ENCODE data around the gene NR2F1.
A peak's percentile ranks its signal among the peaks of the same experiment; 100 is the strongest.

DNA sequence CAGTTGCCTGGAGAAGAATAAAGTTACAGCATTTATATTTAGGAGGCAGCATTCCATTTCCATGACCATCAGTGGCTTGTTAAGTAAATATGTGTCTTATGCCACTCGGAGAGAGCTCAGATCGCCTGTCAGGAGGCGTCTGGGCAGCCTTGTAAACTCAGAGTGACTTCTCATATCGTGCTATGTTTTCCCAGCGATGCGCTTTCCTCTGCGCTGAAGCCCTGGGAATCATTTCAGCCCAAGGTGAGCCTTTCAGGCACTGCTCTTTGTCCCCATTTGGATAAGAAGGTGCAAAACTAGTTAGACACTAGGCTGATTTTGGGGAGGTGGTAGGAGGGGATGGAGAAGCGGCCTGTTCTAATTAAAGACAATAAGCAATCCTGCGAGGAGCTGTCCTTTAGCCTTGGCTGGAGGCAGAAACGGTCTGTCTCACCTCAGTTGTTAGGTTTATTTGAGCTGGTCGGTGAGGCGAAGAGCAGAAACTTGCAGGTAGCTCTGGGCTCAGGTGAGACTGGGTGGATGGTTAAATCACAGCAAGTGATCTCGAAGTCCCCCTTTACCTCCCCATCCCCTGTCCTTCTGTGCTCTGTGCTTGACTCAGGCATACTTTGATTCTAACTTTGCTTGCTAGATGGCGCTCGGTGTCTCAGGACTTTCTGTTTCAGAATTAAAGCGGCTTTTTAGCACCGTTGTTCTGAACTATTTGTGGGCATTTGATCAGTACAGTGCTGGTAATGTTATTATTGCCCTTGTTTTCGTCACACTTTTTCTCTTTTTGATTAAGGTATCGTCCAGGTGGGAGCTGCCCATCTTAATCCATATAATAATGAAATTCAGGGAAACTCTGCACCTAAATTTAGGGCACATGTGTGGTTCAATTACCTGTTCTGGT lies 24.6 kb downstream of the NR2F1 start:
- no peak for TF ChIP-seq EZH2 (IDR thresholded peaks at IDR 0.05)
- TF ChIP-seq EZH2phosphoT487 (IDR thresholded peaks at IDR 0.05; ENCODE audit: borderline replicate concordance): no peak
- TF ChIP-seq, protein P1, sequence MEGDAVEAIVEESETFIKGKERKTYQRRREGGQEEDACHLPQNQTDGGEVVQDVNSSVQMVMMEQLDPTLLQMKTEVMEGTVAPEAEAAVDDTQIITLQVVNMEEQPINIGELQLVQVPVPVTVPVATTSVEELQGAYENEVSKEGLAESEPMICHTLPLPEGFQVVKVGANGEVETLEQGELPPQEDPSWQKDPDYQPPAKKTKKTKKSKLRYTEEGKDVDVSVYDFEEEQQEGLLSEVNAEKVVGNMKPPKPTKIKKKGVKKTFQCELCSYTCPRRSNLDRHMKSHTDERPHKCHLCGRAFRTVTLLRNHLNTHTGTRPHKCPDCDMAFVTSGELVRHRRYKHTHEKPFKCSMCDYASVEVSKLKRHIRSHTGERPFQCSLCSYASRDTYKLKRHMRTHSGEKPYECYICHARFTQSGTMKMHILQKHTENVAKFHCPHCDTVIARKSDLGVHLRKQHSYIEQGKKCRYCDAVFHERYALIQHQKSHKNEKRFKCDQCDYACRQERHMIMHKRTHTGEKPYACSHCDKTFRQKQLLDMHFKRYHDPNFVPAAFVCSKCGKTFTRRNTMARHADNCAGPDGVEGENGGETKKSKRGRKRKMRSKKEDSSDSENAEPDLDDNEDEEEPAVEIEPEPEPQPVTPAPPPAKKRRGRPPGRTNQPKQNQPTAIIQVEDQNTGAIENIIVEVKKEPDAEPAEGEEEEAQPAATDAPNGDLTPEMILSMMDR (IDR thresholded peaks at IDR 0.05 in 2 of 3, conservative IDR thresholded peaks at IDR 0.05 in 1 of 3; ENCODE audit: borderline replicate concordance in 1 of 3, insufficient read depth in 1 of 3, low read depth in 2 of 3, low read length in 2 of 3): peak; percentile 55 to 78 (median 67)
- TF ChIP-seq, protein P2, sequence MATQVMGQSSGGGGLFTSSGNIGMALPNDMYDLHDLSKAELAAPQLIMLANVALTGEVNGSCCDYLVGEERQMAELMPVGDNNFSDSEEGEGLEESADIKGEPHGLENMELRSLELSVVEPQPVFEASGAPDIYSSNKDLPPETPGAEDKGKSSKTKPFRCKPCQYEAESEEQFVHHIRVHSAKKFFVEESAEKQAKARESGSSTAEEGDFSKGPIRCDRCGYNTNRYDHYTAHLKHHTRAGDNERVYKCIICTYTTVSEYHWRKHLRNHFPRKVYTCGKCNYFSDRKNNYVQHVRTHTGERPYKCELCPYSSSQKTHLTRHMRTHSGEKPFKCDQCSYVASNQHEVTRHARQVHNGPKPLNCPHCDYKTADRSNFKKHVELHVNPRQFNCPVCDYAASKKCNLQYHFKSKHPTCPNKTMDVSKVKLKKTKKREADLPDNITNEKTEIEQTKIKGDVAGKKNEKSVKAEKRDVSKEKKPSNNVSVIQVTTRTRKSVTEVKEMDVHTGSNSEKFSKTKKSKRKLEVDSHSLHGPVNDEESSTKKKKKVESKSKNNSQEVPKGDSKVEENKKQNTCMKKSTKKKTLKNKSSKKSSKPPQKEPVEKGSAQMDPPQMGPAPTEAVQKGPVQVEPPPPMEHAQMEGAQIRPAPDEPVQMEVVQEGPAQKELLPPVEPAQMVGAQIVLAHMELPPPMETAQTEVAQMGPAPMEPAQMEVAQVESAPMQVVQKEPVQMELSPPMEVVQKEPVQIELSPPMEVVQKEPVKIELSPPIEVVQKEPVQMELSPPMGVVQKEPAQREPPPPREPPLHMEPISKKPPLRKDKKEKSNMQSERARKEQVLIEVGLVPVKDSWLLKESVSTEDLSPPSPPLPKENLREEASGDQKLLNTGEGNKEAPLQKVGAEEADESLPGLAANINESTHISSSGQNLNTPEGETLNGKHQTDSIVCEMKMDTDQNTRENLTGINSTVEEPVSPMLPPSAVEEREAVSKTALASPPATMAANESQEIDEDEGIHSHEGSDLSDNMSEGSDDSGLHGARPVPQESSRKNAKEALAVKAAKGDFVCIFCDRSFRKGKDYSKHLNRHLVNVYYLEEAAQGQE (IDR thresholded peaks at IDR 0.05; ENCODE audit: low read depth): no peak
- no peak for TF ChIP-seq POLR2A (IDR thresholded peaks at IDR 0.05; ENCODE audit: borderline replicate concordance, extremely low read depth, insufficient read depth, insufficient read length)
- no peak for TF ChIP-seq TCF7L2 (IDR thresholded peaks at IDR 0.05; ENCODE audit: borderline replicate concordance, extremely low read depth, insufficient read depth, insufficient read length)
- TF ChIP-seq RAD21 (IDR thresholded peaks at IDR 0.05; ENCODE audit: low read depth): peak; percentile 77
- TF ChIP-seq ZNF274 (IDR thresholded peaks at IDR 0.05; ENCODE audit: low read depth, low read length): no peak

All from HCT116 (cell line).